ENCODE data around the gene MAML1.

The MAML1 gene

DNA sequence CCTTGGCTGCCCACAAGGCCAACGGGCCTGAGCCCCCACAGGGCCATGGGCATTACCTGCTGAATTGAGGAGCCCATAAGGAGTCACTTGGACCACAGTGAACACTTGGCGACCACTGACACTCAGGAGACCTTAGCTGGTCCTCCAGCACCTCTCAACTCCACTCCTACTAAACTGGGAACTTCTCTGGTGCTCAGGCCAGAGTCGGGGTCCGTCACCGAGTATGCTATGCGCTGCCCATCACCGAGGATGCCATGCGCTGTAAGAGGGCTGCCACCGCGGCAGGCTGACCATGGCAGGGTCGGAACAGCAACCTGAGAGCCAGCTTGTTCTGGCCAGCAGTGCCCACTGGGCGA lies 87.5 kb downstream of the MAML1 start:
- Histone ChIP-seq H3K4me1 (ENCODE audit: control insufficient read depth, insufficient read depth, low read length) (peaks cover 35% of the 10 kb centered on the region), H3K9ac (ENCODE audit: low read depth, low read length) (peak overlapping the region; percentile 62; the same call in 1 of the 2 replicates), H3K36me3 (ENCODE audit: control insufficient read depth, insufficient read depth, low read length) (peaks cover 26% of the 10 kb centered on the region), H3K9me3 (ENCODE audit: control insufficient read depth, insufficient read depth, low read length) (no peaks in the 10 kb centered on the region), H3K27ac (ENCODE audit: low read depth, low read length) (peak overlapping the region; percentile 94), H3K27me3 (ENCODE audit: control insufficient read depth, insufficient read depth, low read length) (peaks cover 2% of the 10 kb centered on the region; the same call in 1 of the 2 replicates), H3K4me3 (ENCODE audit: low read depth, low read length) (no peak overlapping the region)

DNA sequence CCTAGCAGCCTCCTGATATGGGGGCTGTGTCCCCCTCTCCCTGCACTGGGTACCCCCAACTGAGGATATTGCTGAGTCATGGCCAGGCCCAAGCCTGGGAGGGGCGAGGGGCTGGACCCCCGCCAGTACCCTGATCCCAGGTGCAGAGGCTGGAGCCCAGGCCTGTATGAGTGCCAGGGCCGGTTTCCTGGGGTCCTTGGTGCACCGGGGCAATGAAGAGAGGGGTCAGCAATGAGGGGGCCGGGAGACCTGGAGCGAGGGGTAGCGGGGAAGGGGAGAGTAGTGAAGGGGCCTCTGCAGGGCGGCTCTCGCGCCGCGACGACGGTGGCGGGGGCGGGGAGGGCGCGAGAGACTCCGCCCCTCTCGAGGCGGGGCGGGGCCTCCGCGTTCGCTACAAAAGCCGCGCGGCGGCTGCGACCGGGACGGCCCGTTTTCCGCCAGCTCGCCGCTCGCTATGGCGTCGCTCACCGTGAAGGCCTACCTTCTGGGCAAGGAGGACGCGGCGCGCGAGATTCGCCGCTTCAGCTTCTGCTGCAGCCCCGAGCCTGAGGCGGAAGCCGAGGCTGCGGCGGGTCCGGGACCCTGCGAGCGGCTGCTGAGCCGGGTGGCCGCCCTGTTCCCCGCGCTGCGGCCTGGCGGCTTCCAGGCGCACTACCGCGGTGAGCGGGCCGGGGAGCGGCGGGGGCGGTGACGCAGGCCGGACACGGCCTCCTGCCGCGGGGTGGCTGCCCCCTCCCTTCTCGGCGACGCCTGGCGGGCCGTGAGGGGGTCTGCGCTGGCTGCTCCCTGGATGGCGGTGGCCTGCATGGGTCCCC lies 88.1 kb downstream of the MAML1 start, which contains the start of gene SQSTM1:
Gene SQSTM1, plus strand, starts transcription at position 423 of the 815 bp plus-strand sequence. Its CDS starts 32 bp downstream, at position 455.
- H3K4me3 ChIP-seq (ENCODE audit: low read depth, low read length), result peak within 1 kb of the TSS; percentile 91
- H3K9me3 ChIP-seq (ENCODE audit: control insufficient read depth, insufficient read depth, low read length), result no peaks in the 10 kb centered on the region
- peaks cover 35% of the 10 kb centered on the region for H3K4me1 ChIP-seq (ENCODE audit: control insufficient read depth, insufficient read depth, low read length)
- H3K9ac ChIP-seq (ENCODE audit: low read depth, low read length), result peak within 1 kb of the TSS; percentile 79
- peaks cover 32% of the 10 kb centered on the region for H3K36me3 ChIP-seq (ENCODE audit: control insufficient read depth, insufficient read depth, low read length)
- peak within 1 kb of the TSS; percentile 94 for H3K27ac ChIP-seq (ENCODE audit: low read depth, low read length)
- peaks cover 2% of the 10 kb centered on the region; the same call in 1 of the 2 replicates for H3K27me3 ChIP-seq (ENCODE audit: control insufficient read depth, insufficient read depth, low read length)

GRCh38 chr5:179821298-179822058 lies 88.9 kb downstream of the MAML1 start:
- peak overlapping the region; percentile 91 for H3K4me3 ChIP-seq (ENCODE audit: low read depth, low read length)
- peak overlapping the region; percentile 94 for H3K27ac ChIP-seq (ENCODE audit: low read depth, low read length)
- H3K36me3 ChIP-seq (ENCODE audit: control insufficient read depth, insufficient read depth, low read length), result peaks cover 39% of the 10 kb centered on the region

DNA sequence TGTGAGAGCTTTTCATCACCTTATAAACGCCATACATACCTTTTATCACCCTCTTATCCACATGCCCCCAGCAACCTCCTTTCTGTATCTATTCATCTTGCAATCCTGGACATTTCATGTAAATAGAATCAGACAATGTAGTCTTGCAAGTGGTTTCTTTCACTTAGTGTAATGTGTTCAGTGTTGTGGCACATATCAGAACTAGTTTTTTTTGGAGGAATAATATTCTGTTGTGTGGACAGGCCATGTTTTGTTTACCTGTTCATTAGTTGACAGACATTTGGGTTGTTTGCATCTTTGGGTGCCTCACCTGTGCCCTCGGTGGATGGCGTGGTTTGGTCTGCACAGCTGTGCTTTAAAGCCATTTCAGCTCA lies 89.4 kb downstream of the MAML1 start:
- Histone ChIP-seq H3K4me1 (ENCODE audit: control insufficient read depth, insufficient read depth, low read length) (peaks cover 35% of the 10 kb centered on the region), H3K9me3 (ENCODE audit: control insufficient read depth, insufficient read depth, low read length) (no peaks in the 10 kb centered on the region), H3K9ac (ENCODE audit: low read depth, low read length) (no peak overlapping the region), H3K4me3 (ENCODE audit: low read depth, low read length) (peak overlapping the region; percentile 91), H3K27ac (ENCODE audit: low read depth, low read length) (no peak overlapping the region), H3K27me3 (ENCODE audit: control insufficient read depth, insufficient read depth, low read length) (no peaks in the 10 kb centered on the region; the same call in 1 of the 2 replicates), H3K36me3 (ENCODE audit: control insufficient read depth, insufficient read depth, low read length) (peaks cover 43% of the 10 kb centered on the region)

More at GRCh38 chr5:179821298-179822058, 88.9 kb downstream of the MAML1 start:
- Histone ChIP-seq H3K27me3 (ENCODE audit: control insufficient read depth, insufficient read depth, low read length) (no peaks in the 10 kb centered on the region; the same call in 1 of the 2 replicates), H3K9me3 (ENCODE audit: control insufficient read depth, insufficient read depth, low read length) (no peaks in the 10 kb centered on the region), H3K4me1 (ENCODE audit: control insufficient read depth, insufficient read depth, low read length) (peaks cover 35% of the 10 kb centered on the region), H3K9ac (ENCODE audit: low read depth, low read length) (peak overlapping the region; percentile 79)

DNA sequence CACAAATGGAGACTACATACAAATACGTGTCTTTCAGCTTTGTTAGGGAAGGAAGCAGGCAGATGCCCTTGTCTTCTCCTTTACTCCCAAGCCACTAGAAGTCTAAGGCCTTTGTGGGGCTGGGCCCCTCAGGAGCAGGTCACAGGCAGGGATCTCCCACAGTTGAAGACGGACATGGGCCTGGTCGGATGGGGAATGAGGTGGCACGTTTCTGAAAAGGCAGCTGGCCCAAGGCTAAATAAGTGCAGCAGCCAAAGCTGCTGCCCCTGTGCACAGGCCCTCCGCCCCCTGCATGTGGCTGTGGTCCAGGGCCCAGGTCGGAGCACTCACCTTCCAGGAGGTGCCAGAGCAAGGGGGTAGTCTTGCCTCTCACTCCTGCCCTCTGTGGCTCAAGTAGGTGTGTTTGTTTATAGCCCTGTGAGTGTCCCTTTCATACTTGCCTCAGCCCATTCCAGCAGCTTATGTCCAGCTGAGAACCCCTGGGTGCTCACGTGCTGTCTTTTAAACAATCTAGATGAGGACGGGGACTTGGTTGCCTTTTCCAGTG lies 89.9 kb downstream of the MAML1 start:
- peaks cover 35% of the 10 kb centered on the region for H3K4me1 ChIP-seq (ENCODE audit: control insufficient read depth, insufficient read depth, low read length)
- H3K27me3 ChIP-seq (ENCODE audit: control insufficient read depth, insufficient read depth, low read length), result no peaks in the 10 kb centered on the region; the same call in 1 of the 2 replicates
- no peak overlapping the region for H3K9ac ChIP-seq (ENCODE audit: low read depth, low read length)
- H3K4me3 ChIP-seq (ENCODE audit: low read depth, low read length), result peak overlapping the region; percentile 91
- H3K9me3 ChIP-seq (ENCODE audit: control insufficient read depth, insufficient read depth, low read length), result no peaks in the 10 kb centered on the region
- H3K27ac ChIP-seq (ENCODE audit: low read depth, low read length), result no peak overlapping the region
- H3K36me3 ChIP-seq (ENCODE audit: control insufficient read depth, insufficient read depth, low read length), result peaks cover 44% of the 10 kb centered on the region

DNA sequence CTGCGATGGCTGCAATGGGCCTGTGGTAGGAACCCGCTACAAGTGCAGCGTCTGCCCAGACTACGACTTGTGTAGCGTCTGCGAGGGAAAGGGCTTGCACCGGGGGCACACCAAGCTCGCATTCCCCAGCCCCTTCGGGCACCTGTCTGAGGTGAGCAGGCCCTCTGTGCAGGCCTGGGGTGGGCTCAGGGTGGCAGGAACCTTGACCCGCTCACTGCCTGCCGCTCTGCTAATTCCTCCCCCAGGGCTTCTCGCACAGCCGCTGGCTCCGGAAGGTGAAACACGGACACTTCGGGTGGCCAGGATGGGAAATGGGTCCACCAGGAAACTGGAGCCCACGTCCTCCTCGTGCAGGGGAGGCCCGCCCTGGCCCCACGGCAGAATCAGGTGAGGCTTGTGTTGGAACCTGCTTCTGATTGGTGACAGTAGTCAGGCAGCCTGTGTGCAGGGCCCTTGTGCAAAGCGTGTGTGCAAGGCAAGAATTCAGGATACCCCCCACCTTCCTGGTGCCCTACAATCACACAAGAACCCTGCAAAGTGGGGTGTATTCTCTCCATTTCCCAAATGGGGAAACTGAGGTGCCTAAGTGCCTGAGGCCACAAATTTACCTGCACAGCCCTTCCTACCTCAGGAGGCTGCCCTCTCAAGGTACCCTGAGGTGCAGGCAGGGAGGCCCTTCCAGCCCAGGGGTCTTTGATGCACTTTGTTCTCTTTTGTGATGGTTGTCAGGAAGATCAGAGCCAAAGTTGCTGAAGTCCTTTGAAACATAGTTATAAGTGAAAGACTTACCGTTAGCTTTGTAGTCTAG lies 91.5 kb downstream of the MAML1 start:
- peaks cover 58% of the 10 kb centered on the region for H3K36me3 ChIP-seq (ENCODE audit: control insufficient read depth, insufficient read depth, low read length)
- H3K4me1 ChIP-seq (ENCODE audit: control insufficient read depth, insufficient read depth, low read length), result peaks cover 35% of the 10 kb centered on the region
- no peak overlapping the region for H3K4me3 ChIP-seq (ENCODE audit: low read depth, low read length)
- H3K27ac ChIP-seq (ENCODE audit: low read depth, low read length), result no peak overlapping the region
- H3K9ac ChIP-seq (ENCODE audit: low read depth, low read length), result no peak overlapping the region
- H3K9me3 ChIP-seq (ENCODE audit: control insufficient read depth, insufficient read depth, low read length), result no peaks in the 10 kb centered on the region
- no peaks in the 10 kb centered on the region for H3K27me3 ChIP-seq (ENCODE audit: control insufficient read depth, insufficient read depth, low read length)

DNA sequence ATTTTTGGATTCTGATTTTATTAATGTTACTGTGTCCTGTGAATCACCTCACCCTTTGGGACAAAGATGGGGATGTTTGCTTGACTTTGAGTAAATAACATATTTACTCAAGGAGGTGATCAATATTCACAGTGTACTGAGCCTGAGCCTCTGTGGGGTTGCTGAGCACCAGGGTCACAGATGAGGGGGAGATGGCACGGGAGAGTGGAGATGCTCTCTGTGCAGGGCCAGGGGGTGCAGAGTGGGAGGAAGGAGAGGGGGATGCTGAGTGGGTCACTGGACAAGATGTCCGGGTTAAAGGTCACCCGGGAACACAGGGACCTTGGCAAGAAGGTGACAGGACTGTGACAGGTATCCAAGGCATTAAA lies 92.1 kb downstream of the MAML1 start:
- no peak overlapping the region for H3K4me3 ChIP-seq (ENCODE audit: low read depth, low read length)
- H3K27me3 ChIP-seq (ENCODE audit: control insufficient read depth, insufficient read depth, low read length), result no peaks in the 10 kb centered on the region
- peaks cover 36% of the 10 kb centered on the region for H3K4me1 ChIP-seq (ENCODE audit: control insufficient read depth, insufficient read depth, low read length)
- H3K36me3 ChIP-seq (ENCODE audit: control insufficient read depth, insufficient read depth, low read length), result peaks cover 64% of the 10 kb centered on the region
- no peak overlapping the region for H3K27ac ChIP-seq (ENCODE audit: low read depth, low read length)
- no peak overlapping the region for H3K9ac ChIP-seq (ENCODE audit: low read depth, low read length)
- no peaks in the 10 kb centered on the region for H3K9me3 ChIP-seq (ENCODE audit: control insufficient read depth, insufficient read depth, low read length)

DNA sequence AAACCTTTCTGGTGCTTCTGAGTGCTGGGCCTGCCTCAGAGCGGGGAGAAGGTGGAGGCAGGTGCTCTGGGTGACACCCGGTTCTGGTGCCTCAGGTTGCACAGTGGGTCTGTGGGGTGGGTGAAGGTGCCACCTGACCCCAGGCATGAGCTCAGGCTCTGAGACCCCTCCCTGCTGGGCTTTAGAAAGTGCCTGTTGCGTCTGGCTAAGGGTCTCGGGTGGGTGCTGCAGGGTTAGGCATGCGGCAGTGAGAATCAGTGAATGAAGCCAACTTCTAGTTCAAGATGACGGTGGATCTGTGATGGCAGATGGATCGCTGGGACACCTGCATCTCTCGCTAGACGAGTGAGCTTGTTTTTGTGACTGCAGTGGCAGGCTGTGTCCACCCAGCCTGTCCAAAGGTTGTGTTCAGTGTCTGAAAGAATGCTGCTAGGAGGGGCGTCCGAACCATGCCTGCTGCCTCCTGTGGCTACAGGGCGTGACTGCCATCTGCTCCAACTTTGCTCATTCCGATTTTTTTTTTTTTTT lies 93.1 kb downstream of the MAML1 start:
- Histone ChIP-seq H3K9ac (ENCODE audit: low read depth, low read length) (no peak overlapping the region), H3K9me3 (ENCODE audit: control insufficient read depth, insufficient read depth, low read length) (no peaks in the 10 kb centered on the region), H3K36me3 (ENCODE audit: control insufficient read depth, insufficient read depth, low read length) (peaks cover 73% of the 10 kb centered on the region), H3K4me3 (ENCODE audit: low read depth, low read length) (no peak overlapping the region), H3K27me3 (ENCODE audit: control insufficient read depth, insufficient read depth, low read length) (no peaks in the 10 kb centered on the region), H3K4me1 (ENCODE audit: control insufficient read depth, insufficient read depth, low read length) (peaks cover 29% of the 10 kb centered on the region), H3K27ac (ENCODE audit: low read depth, low read length) (no peak overlapping the region)

Data from HUES48 (cell line).